Astrocyte (in vitro differentiated cells and primary cell): ENCODE data around the gene ITK. TPM values are rescaled to one million over a fixed set of nuclear protein-coding genes. Genes with fewer than 3 reads are reported as not detected.

Experiments
- DNase-seq: peaks from one replicate; pipeline ENCODE4 v3.0.0-alpha.2; 2010; ENCODE audit warnings: low read depth
- FAIRE-seq: peaks from 2 replicates; lab custom pipeline; 2011; peaks lifted over from hg19 to GRCh38; lab: Jason Lieb, UNC
- H2AFZ ChIP-seq: 2 replicates; pipeline ENCODE4 v1.6.0; 2012; ENCODE audit warnings: low read depth, low read length, inconsistent platforms
- H3K27ac ChIP-seq: 2 replicates; pipeline ENCODE4 v1.5.1; 2011; ENCODE audit warnings: low read depth, low read length, inconsistent platforms
- H3K27me3 ChIP-seq: 2 replicates; pipeline ENCODE4 v1.6.0; 2011; ENCODE audit warnings: low read length, inconsistent platforms; ENCODE audit not compliant: insufficient read depth
- H3K36me3 ChIP-seq: 2 replicates; pipeline ENCODE4 v1.5.1; 2011; ENCODE audit warnings: low read length, inconsistent platforms; ENCODE audit not compliant: insufficient read depth
- H3K4me1 ChIP-seq: 2 replicates; pipeline ENCODE4 v1.5.1; 2011; ENCODE audit warnings: low read length, inconsistent platforms; ENCODE audit not compliant: insufficient read depth
- H3K4me2 ChIP-seq: 2 replicates; pipeline ENCODE4 v1.6.0; 2012; ENCODE audit warnings: low read length, inconsistent platforms
- H3K4me3 ChIP-seq: 2 replicates; pipeline ENCODE4 v1.5.1; 2011; ENCODE audit warnings: low read depth, mild to moderate bottlenecking, low read length, inconsistent platforms; ENCODE audit not compliant: insufficient read depth
- H3K79me2 ChIP-seq: 2 replicates; pipeline ENCODE4 v1.6.0; 2012; ENCODE audit warnings: mild to moderate bottlenecking, low read length, inconsistent platforms; ENCODE audit not compliant: insufficient read depth
- H3K9ac ChIP-seq: 2 replicates; pipeline ENCODE4 v1.6.0; 2012; ENCODE audit warnings: mild to moderate bottlenecking, low read length, inconsistent platforms
- H3K9me3 ChIP-seq: 2 replicates; pipeline ENCODE4 v1.5.1; 2012; ENCODE audit warnings: low read depth, mild to moderate bottlenecking, low read length, inconsistent platforms; ENCODE audit not compliant: insufficient read depth
- H4K20me1 ChIP-seq: 2 replicates; pipeline ENCODE4 v1.6.0; 2012; ENCODE audit warnings: low read length, inconsistent platforms; ENCODE audit not compliant: insufficient read depth
- H3K27ac Mint-ChIP-seq: one replicate; pipeline ENCODE4 v1.8.0; 2021; ENCODE audit warnings: mild to moderate bottlenecking, mixed read lengths; ENCODE audit not compliant: unreplicated experiment
- H3K27me3 Mint-ChIP-seq: one replicate; pipeline ENCODE4 v1.8.0; 2021; ENCODE audit warnings: low read depth, mixed read lengths; ENCODE audit not compliant: unreplicated experiment
- H3K36me3 Mint-ChIP-seq: one replicate; pipeline ENCODE4 v1.8.0; 2021; ENCODE audit warnings: low read depth, mixed read lengths; ENCODE audit not compliant: unreplicated experiment
- H3K4me1 Mint-ChIP-seq: one replicate; pipeline ENCODE4 v1.8.0; 2021; ENCODE audit warnings: low read depth, mixed read lengths; ENCODE audit not compliant: unreplicated experiment
- H3K4me3 Mint-ChIP-seq: one replicate; pipeline ENCODE4 v1.8.0; 2021; ENCODE audit warnings: mild to moderate bottlenecking, moderate library complexity, mixed read lengths; ENCODE audit not compliant: unreplicated experiment
- H3K9me3 Mint-ChIP-seq: one replicate; pipeline ENCODE4 v1.8.0; 2021; ENCODE audit warnings: mild to moderate bottlenecking, mixed read lengths; ENCODE audit not compliant: unreplicated experiment
- CTCF ChIP-seq: IDR thresholded peaks from 2 replicates; pipeline ENCODE4 v1.5.1; 2011; ENCODE audit warnings: low read depth, mild to moderate bottlenecking, inconsistent platforms, low read length, moderate library complexity; ENCODE audit not compliant: insufficient read depth
- EZH2 ChIP-seq: IDR thresholded peaks from 2 replicates; pipeline ENCODE4 v1.6.1; 2012; ENCODE audit warnings: mild to moderate bottlenecking, low read length, inconsistent platforms; ENCODE audit not compliant: insufficient read depth
- total RNA-seq: library from RNA; stranded (reverse); gene quantifications from 2 replicates; pipeline ENCODE4 v1.2.1, GENCODE V29; 2021

ITK gene
- total RNA-seq, 1 donor from 2014 or later, result 0.48 TPM

- Histone ChIP-seq H3K4me2 (no peak overlapping the region), H4K20me1 (no peaks in the 10 kb centered on the region), H3K79me2 (no peaks in the 10 kb centered on the region), H3K27ac (no peak overlapping the region), H3K9ac (no peak overlapping the region), H3K36me3 (no peaks in the 10 kb centered on the region), H3K9me3 (peaks cover 2% of the 10 kb centered on the region), H3K4me3 (no peak overlapping the region), H3K27me3 (peaks cover 5% of the 10 kb centered on the region), H2AFZ (no peak overlapping the region), H3K4me1 (no peaks in the 10 kb centered on the region)
- peaks cover 2% of the 10 kb centered on the region for H3K27me3 Mint-ChIP-seq
- no peaks in the 10 kb centered on the region for H3K4me1 Mint-ChIP-seq
- H3K4me3 Mint-ChIP-seq, result no peak overlapping the region
- no peaks in the 10 kb centered on the region for H3K36me3 Mint-ChIP-seq
- H3K27ac Mint-ChIP-seq, result no peak overlapping the region
- no peak for FAIRE-seq
- TF ChIP-seq CTCF, result no peak
- TF ChIP-seq EZH2, result no peak
- H3K9me3 Mint-ChIP-seq, result no peaks in the 10 kb centered on the region
- no peak for DNase-seq
Observed at GRCh38 chr5:157197086-157197485, 16.4 kb downstream of the ITK start.

- Histone ChIP-seq H3K9me3 (peaks cover 2% of the 10 kb centered on the region), H2AFZ (no peak overlapping the region), H3K79me2 (no peaks in the 10 kb centered on the region), H3K9ac (no peak overlapping the region), H3K4me1 (no peaks in the 10 kb centered on the region), H3K36me3 (no peaks in the 10 kb centered on the region), H3K27ac (no peak overlapping the region), H4K20me1 (no peaks in the 10 kb centered on the region), H3K27me3 (peaks cover 5% of the 10 kb centered on the region), H3K4me3 (no peak overlapping the region), H3K4me2 (no peak overlapping the region)
- FAIRE-seq (no peak), DNase-seq (no peak)
- H3K27me3 Mint-ChIP-seq, result peaks cover 2% of the 10 kb centered on the region
- no peak overlapping the region for H3K4me3 Mint-ChIP-seq
- no peaks in the 10 kb centered on the region for H3K4me1 Mint-ChIP-seq
- H3K27ac Mint-ChIP-seq, result no peak overlapping the region
- TF ChIP-seq EZH2 (no peak), CTCF (no peak)
- no peaks in the 10 kb centered on the region for H3K36me3 Mint-ChIP-seq
- H3K9me3 Mint-ChIP-seq, result no peaks in the 10 kb centered on the region
Observed at GRCh38 chr5:157198277-157198986, 17.8 kb downstream of the ITK start.

GRCh38 chr5:157201857-157202256 lies 21.2 kb downstream of the ITK start:
- H3K27me3 Mint-ChIP-seq, result no peaks in the 10 kb centered on the region
- Histone ChIP-seq H4K20me1 (no peaks in the 10 kb centered on the region), H3K4me3 (no peak overlapping the region), H3K36me3 (no peaks in the 10 kb centered on the region), H3K4me1 (no peaks in the 10 kb centered on the region), H3K79me2 (no peaks in the 10 kb centered on the region), H3K4me2 (no peak overlapping the region), H3K27ac (no peak overlapping the region), H3K27me3 (peaks cover 3% of the 10 kb centered on the region), H3K9me3 (peaks cover 2% of the 10 kb centered on the region), H2AFZ (no peak overlapping the region), H3K9ac (no peak overlapping the region)
- no peak for FAIRE-seq
- no peak overlapping the region for H3K4me3 Mint-ChIP-seq
- no peaks in the 10 kb centered on the region for H3K36me3 Mint-ChIP-seq
- no peak overlapping the region for H3K27ac Mint-ChIP-seq
- peaks cover 2% of the 10 kb centered on the region for H3K9me3 Mint-ChIP-seq
- no peaks in the 10 kb centered on the region for H3K4me1 Mint-ChIP-seq
- DNase-seq, result no peak
- TF ChIP-seq CTCF (no peak), EZH2 (no peak)
